ENCODE measurements around the gene NME4.

GRCh38 chr16:407253-407652 lies 10.3 kb downstream of the NME4 start:
- TF ChIP-seq, protein P1, sequence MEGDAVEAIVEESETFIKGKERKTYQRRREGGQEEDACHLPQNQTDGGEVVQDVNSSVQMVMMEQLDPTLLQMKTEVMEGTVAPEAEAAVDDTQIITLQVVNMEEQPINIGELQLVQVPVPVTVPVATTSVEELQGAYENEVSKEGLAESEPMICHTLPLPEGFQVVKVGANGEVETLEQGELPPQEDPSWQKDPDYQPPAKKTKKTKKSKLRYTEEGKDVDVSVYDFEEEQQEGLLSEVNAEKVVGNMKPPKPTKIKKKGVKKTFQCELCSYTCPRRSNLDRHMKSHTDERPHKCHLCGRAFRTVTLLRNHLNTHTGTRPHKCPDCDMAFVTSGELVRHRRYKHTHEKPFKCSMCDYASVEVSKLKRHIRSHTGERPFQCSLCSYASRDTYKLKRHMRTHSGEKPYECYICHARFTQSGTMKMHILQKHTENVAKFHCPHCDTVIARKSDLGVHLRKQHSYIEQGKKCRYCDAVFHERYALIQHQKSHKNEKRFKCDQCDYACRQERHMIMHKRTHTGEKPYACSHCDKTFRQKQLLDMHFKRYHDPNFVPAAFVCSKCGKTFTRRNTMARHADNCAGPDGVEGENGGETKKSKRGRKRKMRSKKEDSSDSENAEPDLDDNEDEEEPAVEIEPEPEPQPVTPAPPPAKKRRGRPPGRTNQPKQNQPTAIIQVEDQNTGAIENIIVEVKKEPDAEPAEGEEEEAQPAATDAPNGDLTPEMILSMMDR (optimal IDR thresholded peaks at IDR 0.05 in 1 of 3, IDR thresholded peaks at IDR 0.05 in 1 of 3, conservative IDR thresholded peaks at IDR 0.05 in 1 of 3; ENCODE audit: extremely low read depth in 1 of 3, insufficient read depth in 2 of 3, low read length in 3 of 3): no peak
- TF ChIP-seq EZH2 (IDR thresholded peaks at IDR 0.05; ENCODE audit: low read length): no peak
